Transverse colon (tissue), 3 donors: ENCODE measurements around the gene PRRC1.

Experiments used
- EP300 ChIP-seq: sonication (generic); formaldehyde crosslinking; IDR thresholded peaks from one replicate; pipeline ENCODE4 v1.6.1; 2017; ENCODE audit warnings: antibody characterized with exemption, low read depth
- POLR2A ChIP-seq: fragments of 450-650 bp; IDR thresholded peaks from one replicate; pipeline ENCODE4 v1.6.1; 2016; ENCODE audit warnings: antibody characterized with exemption, mild to moderate bottlenecking, moderate library complexity
- TF ChIP-seq, protein P1 (sequence below), 5 experiments: fragments of 200-600 bp in 3 of 5; fragments of 450-650 bp in 2 of 5; sonication (generic) in 3 of 5; IDR thresholded peaks; 1 replicate in 2 of 5; 2 replicates in 3 of 5; pipeline ENCODE4 v1.5.1; 2016 to 2017; ENCODE audit warnings: antibody characterized with exemption in 5 of 5, inconsistent platforms in 3 of 5, mild to moderate bottlenecking in 2 of 5, moderate library complexity in 1 of 5

GRCh38 chr5:127506616-127507015 is 10.8 kb upstream of the PRRC1 start:
- TF ChIP-seq, protein P1, sequence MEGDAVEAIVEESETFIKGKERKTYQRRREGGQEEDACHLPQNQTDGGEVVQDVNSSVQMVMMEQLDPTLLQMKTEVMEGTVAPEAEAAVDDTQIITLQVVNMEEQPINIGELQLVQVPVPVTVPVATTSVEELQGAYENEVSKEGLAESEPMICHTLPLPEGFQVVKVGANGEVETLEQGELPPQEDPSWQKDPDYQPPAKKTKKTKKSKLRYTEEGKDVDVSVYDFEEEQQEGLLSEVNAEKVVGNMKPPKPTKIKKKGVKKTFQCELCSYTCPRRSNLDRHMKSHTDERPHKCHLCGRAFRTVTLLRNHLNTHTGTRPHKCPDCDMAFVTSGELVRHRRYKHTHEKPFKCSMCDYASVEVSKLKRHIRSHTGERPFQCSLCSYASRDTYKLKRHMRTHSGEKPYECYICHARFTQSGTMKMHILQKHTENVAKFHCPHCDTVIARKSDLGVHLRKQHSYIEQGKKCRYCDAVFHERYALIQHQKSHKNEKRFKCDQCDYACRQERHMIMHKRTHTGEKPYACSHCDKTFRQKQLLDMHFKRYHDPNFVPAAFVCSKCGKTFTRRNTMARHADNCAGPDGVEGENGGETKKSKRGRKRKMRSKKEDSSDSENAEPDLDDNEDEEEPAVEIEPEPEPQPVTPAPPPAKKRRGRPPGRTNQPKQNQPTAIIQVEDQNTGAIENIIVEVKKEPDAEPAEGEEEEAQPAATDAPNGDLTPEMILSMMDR (IDR thresholded peaks at IDR 0.05): no peak
- TF ChIP-seq EP300 (no peak), POLR2A (no peak)
